Hepatocyte (in vitro differentiated cells): ENCODE results near the gene MED8. TPM values are rescaled to one million over a fixed set of nuclear protein-coding genes. Genes with fewer than 3 reads are reported as not detected.
A peak's percentile ranks its signal among the peaks of the same experiment; 100 is the strongest.
"Not testable (repeated sequence)": the region's sequence is repeated elsewhere in the genome, so short reads cannot be mapped to it uniquely, and the experiment has no call there.

Experiments
- DNase-seq: peaks from one replicate; pipeline ENCODE4 v3.0.0-alpha.2; 2016; ENCODE audit warnings: low spot score
- H2AFZ ChIP-seq: fragments of 200-600 bp; sonication (generic); 2 replicates; pipeline ENCODE4 v1.6.0; 2016; ENCODE audit warnings: antibody characterized with exemption, mild to moderate bottlenecking
- H3K27ac ChIP-seq: fragments of 200-600 bp; sonication (generic); 2 replicates; pipeline ENCODE4 v1.5.1; 2016; ENCODE audit warnings: mild to moderate bottlenecking
- H3K27me3 ChIP-seq: fragments of 200-600 bp; sonication (generic); 2 replicates; pipeline ENCODE4 v1.6.1; 2016
- H3K36me3 ChIP-seq: fragments of 200-600 bp; sonication (generic); replicated peaks from 2 replicates; pipeline ENCODE4 v1.5.1; 2016; ENCODE audit warnings: low read depth; ENCODE audit not compliant: insufficient read depth
- H3K4me1 ChIP-seq: fragments of 200-600 bp; sonication (generic); 2 replicates; pipeline ENCODE4 v1.5.1; 2016; ENCODE audit warnings: mild to moderate bottlenecking, moderate library complexity; ENCODE audit not compliant: insufficient read depth
- H3K4me2 ChIP-seq: fragments of 200-600 bp; sonication (generic); 2 replicates; pipeline ENCODE4 v1.6.0; 2016
- H3K4me3 ChIP-seq: fragments of 200-600 bp; sonication (generic); 2 replicates; pipeline ENCODE4 v1.5.1; 2016; ENCODE audit warnings: mild to moderate bottlenecking
- H3K79me2 ChIP-seq: fragments of 200-600 bp; sonication (generic); 2 replicates; pipeline ENCODE4 v1.6.0; 2017; ENCODE audit warnings: mild to moderate bottlenecking
- H3K9me2 ChIP-seq: fragments of 200-600 bp; sonication (generic); replicated peaks from 2 replicates; pipeline ENCODE4 v1.6.0; 2017; ENCODE audit warnings: mild to moderate bottlenecking; ENCODE audit not compliant: insufficient read depth
- H3K9me3 ChIP-seq: fragments of 200-600 bp; sonication (generic); 2 replicates; pipeline ENCODE4 v1.5.1; 2016; ENCODE audit warnings: low read depth, mild to moderate bottlenecking
- H4K20me1 ChIP-seq: fragments of 200-600 bp; sonication (generic); 2 replicates; pipeline ENCODE4 v1.6.0; 2016; ENCODE audit warnings: mild to moderate bottlenecking; ENCODE audit not compliant: insufficient read depth, poor library complexity, severe bottlenecking
- EZH2 ChIP-seq: fragments of 200-600 bp; sonication (generic); IDR thresholded peaks from 2 replicates; pipeline ENCODE4 v1.6.1; 2016; ENCODE audit warnings: antibody characterized with exemption, mild to moderate bottlenecking, borderline replicate concordance
- EZH2phosphoT487 ChIP-seq: fragments of 200-600 bp; sonication (generic); IDR thresholded peaks from one replicate; pipeline ENCODE4 v1.6.1; 2018; ENCODE audit warnings: antibody characterized with exemption, mild to moderate bottlenecking, low read depth, moderate library complexity; ENCODE audit not compliant: unreplicated experiment, severe bottlenecking
- WGBS: methylation state at CpG from one replicate; pipeline ENCODE4 v1.1.6; 2016; ENCODE audit warnings: low lambda C conversion rate; ENCODE audit errors: missing lambda C conversion rate; 5-methylcytosine and 5-hydroxymethylcytosine counted together
- polyA plus RNA-seq: library from polyadenylated mRNA; unstranded; fragments of >200 nt; fragmentation: Nextera tagmentation; extraction: Ambion mirVana; gene quantifications from 2 replicates; pipeline ENCODE4 v1.2.1, GENCODE V29; 2016
- total RNA-seq: library from RNA; depleted of rRNA; stranded (reverse); fragments of >200 nt; gene quantifications from 2 replicates; pipeline ENCODE4 v1.2.3, GENCODE V29; 2014
- TF ChIP-seq, protein P1 (sequence below): fragments of 200-600 bp; sonication (generic); IDR thresholded peaks from 2 replicates; pipeline ENCODE4 v1.5.1; 2016; ENCODE audit warnings: antibody characterized with exemption, mild to moderate bottlenecking; ENCODE audit not compliant: poor library complexity

The MED8 gene
- total and polyA plus RNA-seq, 2 experiments from 2014 or later: 58.6 to 68.3 TPM

DNA sequence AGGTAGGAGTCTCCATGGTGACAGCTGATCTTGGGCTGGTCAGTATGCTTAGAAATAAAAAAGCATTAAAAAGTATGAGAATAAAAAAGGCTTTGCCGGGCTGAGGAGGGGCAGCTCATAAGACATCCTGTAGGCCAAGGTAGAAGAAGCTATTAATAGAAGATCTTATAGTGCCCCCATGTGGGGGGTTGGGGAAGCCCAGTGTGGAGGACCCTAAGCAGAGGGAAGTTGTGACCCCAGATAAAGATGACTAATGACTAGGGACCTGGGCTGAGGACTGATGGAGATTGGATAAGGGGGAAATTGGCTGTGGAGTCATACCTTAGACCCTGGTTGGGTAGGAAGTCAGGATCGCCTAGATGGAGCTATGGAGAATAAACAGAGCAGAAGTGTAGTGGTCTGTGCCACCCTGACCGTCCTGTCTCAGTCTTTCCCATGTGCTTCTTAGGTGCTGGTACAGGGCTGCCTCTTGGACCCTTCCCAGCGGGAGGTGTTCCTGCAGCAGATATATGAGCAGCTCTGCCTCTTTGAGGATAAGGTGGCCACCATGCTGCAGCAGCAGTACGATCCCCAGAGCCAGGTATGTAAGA is 25.1 kb upstream of the MED8 start:
- Histone ChIP-seq H3K79me2 (no peaks in the 10 kb centered on the region), H3K4me1 (no peaks in the 10 kb centered on the region), H3K4me2 (no peak overlapping the region), H4K20me1 (no peaks in the 10 kb centered on the region), H3K27ac (no peak overlapping the region), H3K9me2 (no peaks in the 10 kb centered on the region), H2AFZ (no peak overlapping the region), H3K27me3 (no peaks in the 10 kb centered on the region), H3K36me3 (no peaks in the 10 kb centered on the region), H3K9me3 (no peaks in the 10 kb centered on the region), H3K4me3 (no peak overlapping the region)
- 87% methylated on average over 5 of the region's 5 CpGs for WGBS
- TF ChIP-seq, protein P1, sequence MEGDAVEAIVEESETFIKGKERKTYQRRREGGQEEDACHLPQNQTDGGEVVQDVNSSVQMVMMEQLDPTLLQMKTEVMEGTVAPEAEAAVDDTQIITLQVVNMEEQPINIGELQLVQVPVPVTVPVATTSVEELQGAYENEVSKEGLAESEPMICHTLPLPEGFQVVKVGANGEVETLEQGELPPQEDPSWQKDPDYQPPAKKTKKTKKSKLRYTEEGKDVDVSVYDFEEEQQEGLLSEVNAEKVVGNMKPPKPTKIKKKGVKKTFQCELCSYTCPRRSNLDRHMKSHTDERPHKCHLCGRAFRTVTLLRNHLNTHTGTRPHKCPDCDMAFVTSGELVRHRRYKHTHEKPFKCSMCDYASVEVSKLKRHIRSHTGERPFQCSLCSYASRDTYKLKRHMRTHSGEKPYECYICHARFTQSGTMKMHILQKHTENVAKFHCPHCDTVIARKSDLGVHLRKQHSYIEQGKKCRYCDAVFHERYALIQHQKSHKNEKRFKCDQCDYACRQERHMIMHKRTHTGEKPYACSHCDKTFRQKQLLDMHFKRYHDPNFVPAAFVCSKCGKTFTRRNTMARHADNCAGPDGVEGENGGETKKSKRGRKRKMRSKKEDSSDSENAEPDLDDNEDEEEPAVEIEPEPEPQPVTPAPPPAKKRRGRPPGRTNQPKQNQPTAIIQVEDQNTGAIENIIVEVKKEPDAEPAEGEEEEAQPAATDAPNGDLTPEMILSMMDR: peak; percentile 62
- TF ChIP-seq EZH2: no peak
- DNase-seq: peak; percentile 78

DNA sequence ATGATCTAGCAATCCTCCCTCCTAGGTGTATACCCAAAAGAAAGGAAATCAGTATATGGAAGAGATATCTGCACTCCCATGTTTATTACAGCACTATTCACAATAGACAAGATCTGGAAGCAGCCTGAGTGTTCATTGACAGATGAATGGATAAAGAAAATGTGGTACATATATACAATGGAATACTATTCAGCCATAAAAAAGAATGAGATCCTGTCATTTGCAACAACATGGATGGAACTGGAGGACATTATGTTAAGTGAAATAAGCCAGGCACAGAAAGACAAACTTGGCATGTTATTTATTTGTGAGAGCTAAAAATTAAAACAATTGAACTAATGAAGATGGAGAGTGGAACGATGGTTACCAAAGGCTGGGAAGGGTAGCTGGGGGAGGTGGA is 23.8 kb upstream of the MED8 start:
- not testable (repeated sequence) for H4K20me1 ChIP-seq, H2AFZ ChIP-seq, DNase-seq, H3K36me3 ChIP-seq, H3K27me3 ChIP-seq, H3K27ac ChIP-seq, H3K9me2 ChIP-seq, H3K4me3 ChIP-seq, H3K4me1 ChIP-seq, H3K79me2 ChIP-seq, H3K9me3 ChIP-seq, H3K4me2 ChIP-seq
- WGBS: 97% methylated on average over 1 of the region's 1 CpG

DNA sequence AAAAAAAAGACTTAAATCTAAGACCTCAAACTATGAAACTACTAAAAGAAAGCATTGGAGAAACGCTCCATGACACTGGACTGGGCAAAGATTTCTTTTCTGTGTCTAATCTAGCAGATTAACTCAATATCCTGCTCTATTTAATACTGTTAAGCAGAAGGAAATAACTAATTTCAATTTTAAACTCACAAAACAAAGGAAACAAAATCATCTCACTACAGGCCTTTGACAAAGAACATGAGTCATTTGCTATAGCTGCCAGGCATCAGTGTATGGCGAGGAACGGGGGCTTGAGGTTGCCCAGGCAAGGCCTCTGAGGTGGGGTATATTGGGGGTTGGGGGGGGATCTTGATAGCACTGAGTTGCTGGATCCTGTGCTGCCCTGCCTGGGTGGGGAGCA is 21.0 kb upstream of the MED8 start:
- no peak overlapping the region for H3K4me3 ChIP-seq
- 98% methylated on average over 3 of the region's 3 CpGs for WGBS

DNA sequence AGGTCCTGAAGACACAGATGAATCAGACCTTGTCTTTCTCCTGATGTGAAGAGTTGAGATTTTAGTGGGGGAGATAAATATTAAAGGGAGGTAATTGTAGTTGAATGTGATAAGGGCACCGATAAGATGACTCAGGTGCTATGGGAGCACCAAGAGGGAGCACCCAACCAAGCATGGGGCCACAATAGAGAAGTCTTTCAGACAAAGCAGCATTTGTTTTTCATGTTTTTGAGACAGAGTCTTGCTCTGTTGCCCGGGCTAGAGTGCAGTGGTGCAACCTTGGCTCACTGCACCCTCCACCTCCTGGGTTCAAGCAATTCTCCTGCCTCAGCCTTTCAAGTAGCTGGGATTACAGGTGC is 16.3 kb upstream of the MED8 start:
- Histone ChIP-seq H3K4me1 (no peaks in the 10 kb centered on the region), H3K79me2 (no peaks in the 10 kb centered on the region), H3K9me3 (no peaks in the 10 kb centered on the region), H3K36me3 (no peaks in the 10 kb centered on the region), H3K4me2 (no peak overlapping the region), H2AFZ (no peak overlapping the region), H4K20me1 (no peaks in the 10 kb centered on the region), H3K4me3 (no peak overlapping the region), H3K27ac (no peak overlapping the region), H3K9me2 (no peaks in the 10 kb centered on the region), H3K27me3 (no peaks in the 10 kb centered on the region)
- 84% methylated on average over 2 of the region's 2 CpGs for WGBS
- no peak for DNase-seq
- TF ChIP-seq EZH2phosphoT487: no peak
- TF ChIP-seq, protein P1: no peak
- no peak for TF ChIP-seq EZH2

More for the DNA sequence above, 21.0 kb upstream of the MED8 start:
- H3K27ac ChIP-seq: no peak overlapping the region
- H3K9me2 ChIP-seq: no peaks in the 10 kb centered on the region
- no peak overlapping the region for H3K4me2 ChIP-seq
- TF ChIP-seq EZH2 (no peak), EZH2phosphoT487 (no peak)
- TF ChIP-seq, protein P1: no peak
- H2AFZ ChIP-seq: no peak overlapping the region
- no peaks in the 10 kb centered on the region for H3K27me3 ChIP-seq
- H3K79me2 ChIP-seq: no peaks in the 10 kb centered on the region
- no peaks in the 10 kb centered on the region for H3K36me3 ChIP-seq
- H3K9me3 ChIP-seq: no peaks in the 10 kb centered on the region
- no peak for DNase-seq
- H4K20me1 ChIP-seq: no peaks in the 10 kb centered on the region
- H3K4me1 ChIP-seq: no peaks in the 10 kb centered on the region
